ENCODE data around the gene PARD6B.
A peak's percentile ranks its signal among the peaks of the same experiment; 100 is the strongest.
"Not testable (repeated sequence)": the region's sequence is repeated elsewhere in the genome, so short reads cannot be mapped to it uniquely, and the experiment has no call there.

The PARD6B gene

GRCh38 chr20:50694379-50695134, 36.8 kb upstream of the PARD6B start:
- DNase-seq (ENCODE audit: low read depth): no peak
- TF ChIP-seq CTCF (IDR thresholded peaks at IDR 0.05; ENCODE audit: low read length, missing control alignments): no peak
- no peak overlapping the region for H3K4me3 ChIP-seq (replicated peaks; ENCODE audit: low read depth, low read length)

- no peak for TF ChIP-seq CTCF (IDR thresholded peaks at IDR 0.05; ENCODE audit: low read length, missing control alignments)
- no peak overlapping the region for H3K4me3 ChIP-seq (replicated peaks; ENCODE audit: low read depth, low read length)
- peak; percentile 60 for DNase-seq (ENCODE audit: low read depth)
Measured at GRCh38 chr20:50695135-50695872, 36.1 kb upstream of the PARD6B start.

- DNase-seq (ENCODE audit: low read depth); H3K4me3 ChIP-seq (replicated peaks; ENCODE audit: low read depth, low read length): not testable (repeated sequence)
Measured at GRCh38 chr20:50698255-50698654, 33.1 kb upstream of the PARD6B start.

- DNase-seq (ENCODE audit: low read depth): no peak
- no peak for TF ChIP-seq CTCF (IDR thresholded peaks at IDR 0.05; ENCODE audit: low read length, missing control alignments)
- no peak overlapping the region for H3K4me3 ChIP-seq (replicated peaks; ENCODE audit: low read depth, low read length)
Measured at GRCh38 chr20:50699688-50700087, 31.7 kb upstream of the PARD6B start.

- DNase-seq (ENCODE audit: low read depth): no peak
- no peak for TF ChIP-seq CTCF (IDR thresholded peaks at IDR 0.05; ENCODE audit: low read length, missing control alignments)
- no peak overlapping the region for H3K4me3 ChIP-seq (replicated peaks; ENCODE audit: low read depth, low read length)
Measured at GRCh38 chr20:50701041-50701963, 30.1 kb upstream of the PARD6B start.

- not testable (repeated sequence) for DNase-seq (ENCODE audit: low read depth); H3K4me3 ChIP-seq (replicated peaks; ENCODE audit: low read depth, low read length)
Measured at GRCh38 chr20:50703651-50704438, 27.5 kb upstream of the PARD6B start.

- no peak overlapping the region for H3K4me3 ChIP-seq (replicated peaks; ENCODE audit: low read depth, low read length)
- TF ChIP-seq CTCF (IDR thresholded peaks at IDR 0.05; ENCODE audit: low read length, missing control alignments): no peak
- no peak for DNase-seq (ENCODE audit: low read depth)
Measured at GRCh38 chr20:50704514-50704913, 26.9 kb upstream of the PARD6B start.

All from fibroblast of pulmonary artery (primary cell).